GM18498 (cell line): Measurements from ENCODE around the gene CGB8.
A peak's percentile ranks its signal among the peaks of the same experiment; 100 is the strongest.
"Not testable (repeated sequence)": the region's sequence is repeated elsewhere in the genome, so short reads cannot be mapped to it uniquely, and the experiment has no call there.

Source experiments
- ATAC-seq: cut with Tn5 transposase; IDR thresholded peaks from one replicate; pipeline ENCODE4 v1.9.1; 2021; ENCODE audit warnings: mild to moderate bottlenecking, moderate library complexity; ENCODE audit not compliant: unreplicated experiment

The CGB8 gene

DNA sequence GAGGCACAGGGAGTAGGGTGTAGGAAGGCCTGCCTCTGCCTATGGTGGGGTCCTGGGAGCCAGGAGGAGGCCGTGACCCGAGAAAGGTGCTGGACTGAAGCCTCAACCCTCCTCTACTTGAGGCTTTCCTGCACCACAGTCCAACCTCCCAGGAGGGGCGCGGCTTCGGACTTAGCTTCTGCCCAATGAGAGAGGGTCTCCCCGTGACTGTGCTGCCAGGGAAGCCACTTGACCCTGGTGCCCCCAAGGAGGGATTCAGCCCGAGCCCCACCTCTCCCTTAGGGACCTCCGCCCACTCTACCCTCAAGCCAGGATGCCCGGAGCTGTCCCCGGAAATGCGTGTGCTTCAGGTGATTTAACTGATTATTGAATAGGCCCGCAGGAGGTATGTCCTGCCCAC is at the start of gene CGB8:
Gene CGB8, minus strand, starts transcription at position 101 of the 400 bp plus-strand sequence. CDS start 372 bp downstream, outside the sequence.
- ATAC-seq, result not testable (repeated sequence)

- no peak for ATAC-seq
These were observed 48.8 kb upstream of the CGB8 start for GRCh38 chr19:49097453-49098288.

DNA sequence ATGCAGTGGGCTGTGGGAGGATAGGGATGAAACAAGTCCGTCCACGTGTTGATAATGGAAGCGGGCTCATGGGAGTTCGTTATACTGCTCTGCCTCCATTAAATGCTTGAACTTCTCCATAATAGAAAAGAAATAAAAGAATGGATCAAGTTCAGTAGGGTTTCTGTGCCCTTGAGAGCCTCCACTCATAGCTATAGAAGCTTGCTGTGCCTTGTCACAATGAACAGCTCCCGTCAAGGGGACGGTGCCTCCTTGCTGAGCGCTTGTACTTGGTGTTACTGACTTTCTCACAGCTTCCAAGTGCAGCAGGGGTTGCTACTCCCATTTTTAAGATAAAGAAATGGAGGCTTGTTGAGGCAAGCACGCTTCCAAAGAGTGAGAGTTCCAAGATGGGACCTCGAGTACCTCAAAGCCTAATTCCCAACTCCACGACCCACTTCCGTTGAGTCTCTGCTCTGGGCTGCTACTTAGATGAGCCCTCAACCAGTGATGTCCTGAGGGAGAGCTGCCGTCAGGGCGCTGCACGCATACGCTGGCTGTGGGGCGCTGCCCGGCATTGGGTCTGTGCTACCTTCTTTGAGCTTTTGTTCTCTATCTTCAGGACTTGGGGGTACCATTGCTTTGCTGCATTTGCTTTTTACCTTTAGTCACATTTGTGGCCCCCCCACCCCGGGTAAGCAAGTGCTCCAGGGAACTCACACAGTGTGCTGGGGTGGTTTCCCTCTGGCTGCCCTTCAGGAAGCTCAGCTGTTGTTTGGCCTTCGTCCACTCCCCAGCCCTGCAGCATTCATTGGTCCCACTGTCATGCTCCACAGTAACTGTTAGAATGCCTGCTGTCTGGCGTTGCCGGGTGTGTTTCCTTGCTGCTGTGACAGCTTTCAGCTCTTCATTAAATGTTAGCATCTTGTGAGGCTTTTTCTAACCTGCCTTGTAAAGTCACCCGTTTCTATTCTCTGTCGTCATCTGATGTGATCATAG is 45.9 kb upstream of the CGB8 start:
- no peak for ATAC-seq

DNA sequence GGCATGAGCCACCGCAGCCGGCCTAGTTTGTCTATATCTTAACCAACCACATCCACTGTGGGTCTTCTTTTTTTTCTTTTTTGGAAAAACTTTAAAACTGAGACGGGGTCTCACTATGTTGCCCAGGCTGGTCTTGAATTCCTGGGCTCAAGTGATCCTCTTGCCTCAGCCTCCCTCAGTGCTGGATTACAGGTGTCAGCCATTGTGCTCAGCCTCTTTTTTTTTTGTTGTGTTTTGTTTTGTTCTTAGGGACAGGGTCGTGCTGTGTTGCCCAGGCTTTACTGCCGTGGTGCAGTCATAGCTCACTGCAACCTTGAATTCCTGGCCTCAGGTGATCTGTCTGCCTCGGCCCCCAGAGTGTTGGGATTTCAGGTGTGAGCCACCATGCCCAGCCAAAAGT is 43.8 kb upstream of the CGB8 start:
- no peak for ATAC-seq

GRCh38 chr19:49091391-49092038 is 42.6 kb upstream of the CGB8 start:
- no peak for ATAC-seq

GRCh38 chr19:49086296-49086695 is 37.4 kb upstream of the CGB8 start:
- ATAC-seq, result no peak

DNA sequence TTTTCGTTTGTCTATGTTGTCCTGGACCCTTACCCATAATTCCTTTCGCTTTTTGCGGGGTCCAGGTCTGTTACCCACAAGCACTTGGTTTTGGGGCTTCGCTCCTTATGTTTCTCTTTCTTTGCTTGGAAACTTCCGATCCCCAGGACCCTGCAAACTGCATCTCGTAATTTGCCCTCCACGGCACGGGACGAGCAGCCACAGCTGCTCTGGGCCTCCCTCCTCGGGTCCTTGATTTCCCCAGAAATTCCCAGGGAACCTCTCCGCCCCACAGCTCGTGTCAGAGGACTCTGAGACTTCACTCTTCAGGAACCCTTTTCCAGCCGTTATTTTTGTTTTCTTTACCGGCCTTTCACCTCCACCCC is 36.9 kb upstream of the CGB8 start:
- no peak for ATAC-seq

DNA sequence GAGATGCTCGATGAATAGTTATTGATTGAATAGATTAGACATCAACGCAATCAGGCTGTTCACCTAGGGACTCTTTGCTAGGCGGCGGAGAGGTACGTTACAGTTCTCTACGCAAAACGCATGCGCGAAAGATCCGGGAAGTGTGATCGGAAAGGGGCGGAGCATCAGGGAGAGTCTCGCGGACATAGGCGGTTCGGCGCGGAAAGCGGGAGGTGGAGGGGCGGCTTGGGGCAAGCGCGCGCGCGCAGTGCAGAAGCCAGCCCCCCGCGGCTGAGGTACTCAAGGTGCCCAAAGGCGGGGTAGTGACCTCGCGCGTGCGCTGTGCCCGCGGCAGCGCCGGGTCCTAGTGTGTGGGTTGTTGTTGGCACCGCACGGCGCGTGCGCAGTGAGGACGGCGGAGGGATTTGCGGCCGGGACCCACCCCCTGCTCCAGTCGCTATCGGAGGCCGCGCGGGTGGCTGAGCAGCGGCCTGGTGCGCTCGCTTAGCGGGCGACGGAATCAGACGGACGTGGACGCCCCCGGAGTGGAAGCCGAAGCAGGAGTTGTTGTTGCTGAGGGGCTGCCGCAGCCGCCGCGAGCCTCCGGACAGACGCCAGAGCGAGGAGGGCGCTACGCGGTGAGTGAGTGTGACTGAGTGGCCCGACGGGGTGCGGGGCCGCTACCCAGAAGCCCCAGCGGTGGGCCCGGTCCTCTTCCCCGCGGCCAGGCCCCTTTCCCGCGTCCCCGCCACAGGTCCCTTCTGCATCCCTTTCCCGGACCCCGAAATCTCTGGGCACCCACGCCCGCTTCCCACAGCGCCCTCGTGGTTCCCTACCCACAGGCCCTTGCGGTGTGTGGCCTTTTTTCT is 36.3 kb upstream of the CGB8 start, which contains the start of gene SNRNP70:
Gene SNRNP70, plus strand, starts transcription at position 432 of the 848 bp plus-strand sequence. CDS start 964 bp downstream, outside the sequence.
- ATAC-seq, result peak; percentile 91

- no peak for ATAC-seq
These were observed 35.5 kb upstream of the CGB8 start for GRCh38 chr19:49084206-49085019.

DNA sequence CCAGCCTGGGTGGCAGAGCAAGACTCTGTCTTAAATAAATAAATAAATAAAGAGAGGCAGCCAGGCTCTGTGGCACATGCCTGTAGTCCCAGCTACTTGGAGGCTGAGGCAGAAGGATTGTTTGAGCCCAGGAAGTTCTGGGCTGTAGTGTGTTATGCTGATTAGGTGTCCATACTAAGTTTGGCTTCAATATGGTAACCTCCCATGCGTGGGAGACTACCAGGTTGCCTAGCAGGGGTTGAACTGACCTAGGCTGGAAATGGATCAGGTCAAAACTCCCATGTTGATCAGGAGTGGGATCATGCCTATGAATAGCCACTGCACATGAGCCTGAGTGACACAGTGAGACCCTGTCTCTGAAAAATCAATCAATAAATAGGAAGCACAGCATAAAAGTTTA is 32.4 kb upstream of the CGB8 start:
- ATAC-seq, result no peak

GRCh38 chr19:49080392-49080791 is 31.5 kb upstream of the CGB8 start:
- no peak for ATAC-seq

DNA sequence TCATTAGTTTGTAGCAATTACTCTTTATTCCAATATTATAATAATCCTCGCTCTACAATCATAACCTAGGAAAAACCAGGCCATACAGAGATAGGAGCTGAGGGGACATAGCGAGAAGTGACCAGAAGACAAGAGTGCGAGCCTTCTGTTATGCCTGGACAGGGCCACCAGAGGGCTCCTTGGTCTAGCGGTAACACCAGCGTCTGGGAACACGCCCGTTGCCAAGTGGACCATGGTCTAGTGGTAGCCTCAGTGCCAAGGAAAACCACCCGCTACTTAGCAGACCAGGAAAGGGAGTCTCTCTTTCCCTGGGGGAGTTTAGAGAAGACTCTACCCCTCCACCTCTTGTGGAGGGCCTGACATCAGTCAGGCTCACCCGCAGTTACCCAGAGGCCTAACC is 26.0 kb upstream of the CGB8 start:
- not testable (repeated sequence) for ATAC-seq

DNA sequence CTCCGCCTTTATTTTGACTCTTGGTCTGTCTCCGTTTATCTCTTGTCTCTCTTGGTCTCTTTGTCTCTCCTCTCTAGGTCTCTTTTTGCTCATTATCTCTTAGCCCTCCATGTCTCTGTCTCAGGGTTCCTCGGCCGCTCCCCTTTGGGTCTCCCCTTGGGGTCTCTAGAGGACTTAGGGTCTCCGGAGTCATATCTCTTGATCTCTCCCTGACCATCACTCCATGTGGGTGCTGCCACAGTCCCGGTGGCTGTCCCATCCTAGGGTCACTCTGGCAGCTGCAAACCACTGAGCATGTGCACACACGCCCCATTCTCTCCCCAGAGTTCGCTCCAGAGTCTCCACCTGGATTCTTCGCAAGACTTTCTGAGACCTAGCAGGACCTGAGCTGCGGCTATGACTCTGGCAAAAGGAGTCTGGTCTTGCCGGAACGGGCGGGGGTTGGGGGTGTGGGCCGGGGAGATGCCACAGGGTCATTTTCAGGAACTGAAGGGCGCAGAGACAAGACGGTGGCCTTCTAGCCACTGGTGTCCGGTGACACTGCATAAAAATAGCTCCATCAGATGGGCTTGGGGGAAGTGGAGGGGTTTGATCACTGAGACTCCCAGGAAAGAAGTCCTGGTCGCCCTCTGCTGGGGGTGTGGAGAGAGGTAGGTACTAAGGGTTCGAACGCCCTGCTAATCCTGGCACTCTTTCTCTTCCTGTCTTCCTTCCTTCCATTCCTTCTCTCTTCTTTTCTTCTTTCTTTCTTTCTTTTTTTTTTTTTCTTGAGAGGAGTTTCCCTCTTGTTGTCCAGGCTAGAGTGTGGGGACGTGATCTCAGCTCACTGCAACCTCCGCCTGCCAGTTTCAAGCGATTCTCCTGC is 24.8 kb upstream of the CGB8 start:
- no peak for ATAC-seq

DNA sequence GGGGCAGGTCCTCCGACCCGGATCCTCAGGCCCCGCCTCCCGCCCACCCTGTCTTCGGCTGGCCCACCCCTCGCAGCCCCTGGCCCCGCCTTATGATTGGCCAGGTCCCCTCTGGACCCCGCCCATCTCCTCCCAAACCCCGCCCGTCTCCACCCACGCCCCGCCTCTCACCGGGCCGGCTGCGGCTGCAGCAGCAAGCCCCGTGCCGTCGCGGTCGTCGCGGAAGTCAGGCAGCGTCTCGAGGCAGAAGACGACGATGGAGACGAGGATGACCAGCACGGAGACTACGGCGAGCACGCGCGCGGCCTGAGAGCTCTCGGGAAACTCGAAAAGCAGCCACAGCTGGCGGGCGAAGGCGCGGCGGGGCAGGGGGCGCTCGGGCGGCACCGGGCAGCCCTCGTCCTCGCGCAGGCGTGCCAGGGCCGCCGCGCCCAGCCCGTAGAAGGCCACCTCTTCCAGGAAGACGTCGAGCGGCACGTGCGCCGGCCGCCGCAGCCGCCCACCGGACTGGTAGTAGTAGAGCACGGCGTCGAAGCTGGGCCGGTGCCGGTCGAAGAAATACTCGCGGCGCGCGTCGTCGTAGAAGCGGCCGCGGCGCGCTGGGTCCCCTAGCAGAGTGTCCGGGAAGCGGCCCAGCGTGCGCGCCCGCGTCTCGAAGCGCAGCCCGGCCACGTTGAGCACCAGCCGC is 23.1 kb upstream of the CGB8 start:
- ATAC-seq, result no peak

GRCh38 chr19:49070416-49070815 is 21.5 kb upstream of the CGB8 start:
- ATAC-seq, result no peak

DNA sequence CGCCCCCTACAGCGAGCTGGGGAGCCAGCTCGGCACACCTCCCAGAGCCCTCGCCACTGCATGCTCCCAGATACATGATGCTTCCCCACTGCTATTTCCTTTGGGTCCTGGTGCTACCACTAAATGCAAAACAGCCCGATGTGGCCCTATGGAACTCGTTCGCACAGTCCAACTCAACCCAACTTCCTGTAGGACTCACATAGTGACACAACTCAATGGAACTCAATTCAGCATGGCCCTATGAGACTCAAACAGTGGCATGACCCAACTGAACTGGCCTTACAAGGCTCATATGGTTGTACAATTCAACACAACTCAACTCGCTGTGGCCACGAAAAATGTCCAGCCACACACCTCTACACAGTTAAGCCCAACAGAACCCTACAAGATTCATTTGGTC is 20.1 kb upstream of the CGB8 start:
- ATAC-seq, result no peak

DNA sequence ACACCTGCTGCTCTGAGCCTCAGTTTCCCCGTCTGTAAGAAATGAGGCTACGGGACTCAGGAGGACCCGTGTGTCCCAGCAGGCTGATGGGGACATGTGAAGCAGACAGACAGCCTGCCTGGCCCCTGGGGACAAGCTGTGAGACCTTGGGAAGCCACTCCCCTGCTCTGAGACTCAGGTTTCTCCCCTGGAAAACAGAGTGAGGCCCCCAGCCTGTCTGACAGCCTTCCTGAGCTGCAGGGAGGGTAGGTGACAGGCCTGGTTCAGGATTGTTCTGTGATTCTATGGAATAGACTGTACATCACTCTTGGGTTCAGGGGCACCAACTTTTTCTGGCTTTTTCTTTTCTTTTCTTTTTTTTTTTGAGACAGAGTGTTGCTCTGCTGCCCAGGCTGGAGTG is 18.6 kb upstream of the CGB8 start:
- no peak for ATAC-seq
